NCI-H82 treated with DMSO at 0.1 percent for 48 hours (cell line): ENCODE measurements around the gene C6orf141.
A peak's percentile ranks its signal among the peaks of the same experiment; 100 is the strongest.

Source experiments
- DNase-seq: peaks from one replicate; lab custom pipeline; 2025; ENCODE audit not compliant: unreplicated experiment; lab: John Stamatoyannopoulos, UW

Gene C6orf141

DNA sequence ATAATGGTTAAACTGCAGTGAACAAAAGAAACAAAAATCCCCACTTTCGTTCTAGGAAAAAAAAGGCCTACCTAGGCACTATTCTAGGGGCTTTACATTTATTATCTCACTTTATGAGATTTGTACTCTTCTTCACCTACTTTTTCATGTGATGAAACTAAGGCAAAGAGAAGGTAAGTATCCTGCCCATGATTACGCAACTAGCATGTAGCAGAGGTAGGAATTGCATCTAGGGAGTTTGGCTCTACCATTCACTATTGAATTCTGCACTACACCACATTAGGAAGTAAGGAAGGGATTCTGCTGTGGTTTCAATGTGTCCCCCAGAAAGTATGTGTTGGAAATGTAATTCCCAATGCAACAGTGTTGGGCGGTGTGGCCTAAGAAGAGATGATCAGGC lies 11.4 kb upstream of the C6orf141 start:
- no peak for DNase-seq

DNA sequence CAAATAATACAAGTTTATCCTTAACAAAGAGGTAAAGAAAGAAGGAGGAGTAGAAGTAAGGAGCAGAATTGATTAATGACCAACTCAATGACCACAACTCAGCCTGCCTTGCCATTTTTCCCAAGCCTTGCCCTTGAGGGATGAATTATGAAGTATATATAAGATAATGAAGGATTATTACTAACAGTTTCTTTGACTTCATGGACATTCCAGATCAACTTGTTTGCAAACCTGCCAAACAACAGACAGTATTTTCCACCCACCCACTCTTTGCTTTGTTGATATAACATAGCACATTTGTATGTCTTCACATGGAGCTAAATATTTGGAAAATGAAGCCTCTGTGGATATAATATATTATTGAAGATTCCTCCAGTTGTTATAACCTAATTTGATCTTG lies 9.9 kb upstream of the C6orf141 start:
- DNase-seq, result no peak

DNA sequence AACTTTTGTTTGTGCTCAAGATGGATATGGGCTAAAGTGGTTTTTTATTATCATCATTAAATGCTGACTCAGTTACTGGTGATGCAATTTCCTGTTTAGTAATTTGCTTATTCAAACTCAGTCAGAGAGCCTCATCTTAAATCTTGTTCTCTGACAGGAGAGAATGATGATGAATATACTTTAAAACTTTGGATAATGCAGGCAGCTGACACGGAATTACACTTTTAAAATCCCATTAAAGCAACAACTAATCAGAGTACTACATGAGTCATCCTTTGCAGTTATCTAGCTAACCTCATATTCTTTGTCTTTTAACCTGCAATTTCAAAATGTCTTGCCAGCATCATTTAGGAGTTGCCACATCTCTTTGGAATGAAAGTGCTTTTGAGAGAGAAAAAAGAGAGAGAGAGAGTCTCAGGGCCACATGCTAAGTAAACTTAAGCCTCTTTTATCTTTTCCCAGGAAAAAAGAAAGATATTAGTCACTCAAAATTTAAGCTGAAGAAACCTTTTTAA lies 9.2 kb upstream of the C6orf141 start:
- DNase-seq, result peak; percentile 91

DNA sequence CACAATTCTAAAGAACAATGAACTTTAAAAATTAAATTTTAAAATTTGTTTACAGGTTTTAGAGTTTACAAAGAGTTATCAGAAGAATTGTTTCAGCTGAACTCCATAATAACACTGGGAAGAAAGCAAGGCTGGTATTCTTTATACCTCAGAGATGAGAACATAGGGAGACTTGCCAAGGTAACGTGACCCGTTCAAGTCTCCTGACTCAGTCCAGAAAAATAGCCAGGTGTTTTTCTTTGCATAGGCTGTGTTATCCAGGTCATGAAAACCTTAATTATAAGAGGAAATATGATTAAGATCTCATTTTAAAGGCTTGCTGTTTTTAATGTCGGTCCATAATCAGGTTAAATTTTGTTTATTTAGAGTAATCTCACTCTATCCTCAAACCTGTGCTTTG lies 8.5 kb upstream of the C6orf141 start:
- DNase-seq, result peak; percentile 78

DNA sequence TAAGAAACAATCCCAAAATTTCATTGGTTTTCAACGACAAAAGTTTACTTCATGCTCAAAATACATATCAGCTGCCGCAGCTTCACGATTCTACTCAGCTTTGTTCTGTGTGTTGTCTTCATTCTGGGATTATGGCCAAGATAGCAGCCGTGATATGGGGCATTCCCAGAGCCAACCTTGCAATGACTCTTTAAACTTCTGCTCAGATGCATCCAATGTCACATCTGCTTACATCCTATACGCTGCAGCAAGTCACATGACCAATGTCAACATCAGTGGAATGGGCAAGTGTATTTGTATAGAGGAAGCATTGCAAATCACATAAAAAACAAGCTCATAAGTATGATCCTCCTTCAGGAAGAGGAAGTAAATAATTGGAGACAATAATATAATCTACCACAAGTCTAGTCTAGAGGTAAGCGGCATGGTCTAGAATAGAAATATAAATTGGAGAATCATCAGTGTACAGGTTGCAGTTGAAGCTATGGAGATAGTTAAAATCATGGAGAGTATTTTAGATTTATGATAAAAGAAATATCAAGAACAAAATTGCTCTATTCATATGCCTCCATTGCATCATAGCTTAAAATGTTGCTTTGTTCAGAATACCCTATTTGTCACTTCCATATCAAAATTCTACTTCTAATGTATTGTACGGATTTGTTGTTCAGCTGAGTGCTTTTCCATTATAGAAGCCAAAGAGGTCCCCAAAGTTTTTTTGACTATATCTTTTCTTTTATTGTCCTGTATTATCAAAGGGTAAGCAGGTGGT lies 7.2 kb upstream of the C6orf141 start:
- DNase-seq, result no peak

DNA sequence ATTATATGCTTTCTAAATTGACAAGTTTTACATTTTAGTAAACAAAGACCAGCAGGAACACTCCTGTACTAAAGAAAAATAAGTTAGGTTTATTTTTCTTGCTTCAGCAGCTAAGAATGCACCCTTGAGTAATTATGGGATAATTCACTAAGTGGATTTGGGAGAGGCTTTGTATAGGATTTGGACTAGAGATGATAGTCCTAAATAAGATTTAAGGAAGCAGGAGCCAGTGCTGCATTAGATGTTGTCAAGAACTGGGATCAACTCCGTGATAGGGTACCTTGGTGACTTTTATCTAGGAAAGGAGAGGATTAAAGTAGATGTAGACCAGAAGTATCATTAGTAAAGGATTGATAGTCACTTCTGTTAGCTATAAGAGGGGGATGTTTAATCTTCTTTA lies 4.1 kb upstream of the C6orf141 start:
- peak; percentile 100 for DNase-seq

DNA sequence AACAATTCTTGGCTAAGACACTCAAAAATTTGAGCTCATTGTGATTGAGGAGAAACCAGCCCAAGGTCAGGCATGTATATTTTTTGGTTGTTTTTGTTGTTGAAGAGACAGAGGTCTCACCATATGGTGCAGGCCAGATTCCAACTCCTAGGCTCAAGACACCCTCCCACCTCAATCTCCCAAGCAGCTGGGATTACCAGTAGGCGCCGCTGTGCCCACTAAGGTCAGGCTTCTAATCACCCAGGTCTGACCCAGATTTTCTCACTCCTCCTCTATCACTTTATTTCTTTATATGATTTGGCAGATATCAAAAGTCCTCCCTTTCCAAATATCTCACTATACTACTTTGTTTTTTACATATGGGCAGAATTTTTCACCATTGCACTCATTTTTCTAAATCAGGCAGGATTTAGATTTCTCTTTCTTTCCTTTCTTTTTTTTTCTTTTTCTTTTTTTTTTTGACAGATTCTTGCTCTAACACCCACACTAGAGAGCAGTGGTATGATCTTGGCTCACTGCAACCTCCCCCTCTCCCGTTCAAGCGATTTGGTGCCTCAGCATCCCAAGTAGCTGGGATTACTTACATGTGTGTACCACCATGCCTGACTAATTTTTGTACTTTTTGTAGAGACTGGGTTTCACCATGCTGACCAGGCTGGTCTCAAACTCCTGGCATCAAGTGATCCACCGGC lies 1.7 kb upstream of the C6orf141 start:
- DNase-seq, result peak; percentile 94

DNA sequence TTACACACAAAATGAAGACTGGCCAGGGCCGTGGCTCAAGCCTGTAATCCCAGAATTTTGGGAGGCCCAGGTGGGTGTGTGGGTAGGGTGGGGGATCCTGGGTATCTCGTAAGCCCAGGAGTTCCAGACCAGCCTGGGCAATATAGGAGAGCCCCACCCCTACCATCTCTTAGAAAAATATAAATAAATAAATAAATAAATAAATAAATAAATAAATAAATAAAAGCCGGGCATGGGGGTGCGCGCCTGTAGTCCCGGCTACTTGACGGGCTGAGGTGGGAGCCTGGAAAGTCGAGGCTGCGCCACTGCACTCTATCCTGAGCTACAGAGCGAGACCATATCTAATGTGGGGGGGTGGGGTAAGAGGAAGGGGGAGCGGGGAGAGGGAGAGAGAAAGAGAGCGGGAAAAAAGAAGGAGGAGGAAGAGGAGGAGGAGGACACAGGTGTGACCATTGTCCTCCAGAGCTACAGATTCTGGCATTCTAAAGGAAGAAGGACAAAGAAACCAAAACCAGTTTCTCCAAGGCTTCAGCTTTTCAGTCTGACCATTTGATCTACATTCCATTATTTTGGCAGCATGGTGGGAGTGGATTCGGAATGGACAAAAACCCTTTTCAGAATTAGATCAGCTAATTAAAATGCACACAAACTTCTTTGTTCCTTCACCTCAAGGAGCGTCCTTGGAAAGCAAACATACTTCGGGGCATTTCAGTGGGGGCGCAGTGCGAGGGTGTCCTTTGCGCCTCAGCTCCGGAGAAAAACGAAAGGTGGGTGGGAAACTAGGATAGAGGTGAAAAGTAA lies 577 bp upstream of the C6orf141 start:
- DNase-seq, result no peak

DNA sequence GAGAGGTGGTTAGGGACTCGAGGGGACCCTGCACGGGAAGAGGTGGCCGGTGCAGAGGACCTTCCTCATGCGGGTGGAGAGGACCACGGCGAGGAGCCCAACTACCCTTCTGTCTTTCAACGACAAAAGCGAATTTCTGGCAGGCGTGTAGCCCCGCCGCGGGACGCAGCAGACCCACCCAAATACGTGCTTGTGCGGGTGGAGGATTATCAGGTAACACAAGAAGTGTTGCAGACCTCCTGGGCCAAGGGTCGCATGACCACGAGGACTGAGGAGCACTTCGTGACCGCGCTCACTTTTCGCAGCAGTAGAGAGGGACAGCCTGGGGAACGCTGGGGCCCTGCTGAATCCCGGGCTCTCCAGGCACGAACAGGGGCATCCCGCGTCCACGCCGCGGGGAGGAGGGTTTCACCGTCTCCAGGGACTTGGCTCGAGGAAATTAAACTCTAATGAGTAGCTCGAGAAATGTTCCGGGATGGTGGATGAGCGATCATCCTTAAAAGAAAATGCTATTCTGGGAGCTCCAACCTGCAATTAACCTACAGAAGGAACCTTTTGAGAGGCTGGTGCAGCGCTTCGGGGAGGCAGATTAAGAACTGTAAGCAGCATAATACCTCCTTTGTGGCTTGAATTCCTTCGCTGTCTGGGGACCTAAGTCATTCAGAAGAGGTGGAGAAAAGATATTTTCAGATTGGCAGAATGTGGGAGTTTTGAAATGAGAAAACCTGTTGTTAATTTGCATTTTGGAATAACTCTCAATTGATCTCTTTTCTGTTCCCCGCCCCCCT lies 804 bp downstream of the C6orf141 start:
- DNase-seq, result peak; percentile 28

DNA sequence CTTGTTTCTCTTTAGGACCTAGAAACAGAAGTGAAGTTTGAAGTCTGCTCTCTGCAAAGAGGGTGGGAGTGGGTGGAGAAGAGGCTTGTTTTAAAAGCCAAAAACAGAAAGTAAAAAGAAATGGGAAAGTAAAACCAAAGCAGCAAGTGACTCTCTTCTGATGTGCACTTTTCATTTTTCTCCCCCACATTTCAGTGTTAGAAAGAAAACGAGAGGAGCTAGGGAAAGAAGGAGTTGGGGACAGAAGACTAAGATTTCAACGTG lies 1.3 kb downstream of the C6orf141 start:
- no peak for DNase-seq

DNA sequence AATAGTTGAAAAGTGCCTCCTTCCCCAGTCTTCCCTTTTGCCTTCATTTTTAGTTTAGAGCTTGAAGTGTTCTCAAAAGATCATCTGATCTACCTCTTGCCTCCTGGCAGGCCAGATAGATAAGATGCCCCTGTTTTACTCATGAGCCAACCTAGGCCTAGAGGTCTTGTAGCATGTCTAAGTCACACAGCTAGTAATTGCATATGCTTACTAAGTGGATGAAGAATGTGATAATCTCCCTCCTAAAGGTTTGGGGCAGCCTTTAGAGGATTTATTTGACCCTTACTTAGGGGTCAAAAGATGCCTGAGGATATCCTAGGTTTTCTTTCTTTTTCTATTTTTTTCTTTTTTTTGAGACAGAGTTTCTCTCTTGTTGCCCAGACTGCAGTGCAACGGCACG lies 2.1 kb downstream of the C6orf141 start:
- peak; percentile 58 for DNase-seq

DNA sequence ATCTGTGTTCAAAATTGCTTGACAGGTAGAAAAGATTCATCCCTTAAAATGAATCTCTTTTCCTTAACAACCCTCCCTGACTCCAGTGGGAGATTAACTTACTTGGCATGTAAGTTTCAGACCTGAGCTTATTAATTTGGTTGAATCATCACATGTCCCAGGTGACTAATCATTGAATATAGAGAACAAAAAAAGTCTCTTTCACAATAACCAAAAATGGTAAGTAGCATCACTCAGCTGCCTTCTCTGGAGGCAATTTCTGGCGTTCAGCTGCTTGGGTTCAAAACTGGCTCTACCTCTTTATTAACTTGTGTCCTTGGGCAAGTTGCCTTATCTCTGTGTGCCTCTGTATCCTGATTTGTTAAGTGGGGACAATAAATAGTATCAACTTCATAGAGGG lies 2.9 kb downstream of the C6orf141 start:
- DNase-seq, result no peak

DNA sequence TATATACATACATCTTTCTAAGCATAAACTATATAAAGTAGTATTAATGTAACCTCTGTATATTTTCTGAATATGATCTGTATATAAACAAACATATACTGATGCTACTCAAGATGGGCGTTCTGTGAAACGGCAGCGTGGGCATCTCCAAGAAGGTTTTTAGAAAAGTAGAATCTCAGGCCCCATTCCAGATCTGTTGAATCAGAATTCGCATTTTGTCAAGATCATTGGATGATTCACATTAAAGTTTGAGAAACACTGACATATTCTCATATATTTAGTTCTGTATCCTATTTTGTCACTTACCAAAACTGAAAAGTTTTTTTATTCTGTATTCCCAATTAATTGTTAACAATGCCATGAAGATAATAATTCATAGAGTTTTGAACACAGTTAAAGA lies 5.5 kb downstream of the C6orf141 start:
- no peak for DNase-seq

DNA sequence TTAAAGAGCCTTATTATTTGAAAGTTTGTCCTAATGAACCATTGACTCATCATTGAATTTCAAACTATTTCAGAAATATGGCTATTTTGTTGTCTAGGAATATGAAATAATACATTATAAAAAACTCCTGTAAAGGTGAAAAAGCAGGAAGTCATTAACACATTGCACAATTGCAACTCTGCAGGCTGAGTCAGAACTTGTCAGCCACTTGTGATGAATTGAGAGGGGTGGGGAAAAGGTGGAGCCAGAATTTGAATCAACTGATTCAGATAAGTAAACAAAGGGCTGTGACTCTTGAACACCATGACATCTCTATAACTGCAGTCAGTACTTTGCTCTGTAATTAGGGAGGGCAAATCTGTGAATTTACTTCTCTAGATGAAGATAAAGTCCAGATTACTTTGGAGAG lies 6.0 kb downstream of the C6orf141 start:
- no peak for DNase-seq

DNA sequence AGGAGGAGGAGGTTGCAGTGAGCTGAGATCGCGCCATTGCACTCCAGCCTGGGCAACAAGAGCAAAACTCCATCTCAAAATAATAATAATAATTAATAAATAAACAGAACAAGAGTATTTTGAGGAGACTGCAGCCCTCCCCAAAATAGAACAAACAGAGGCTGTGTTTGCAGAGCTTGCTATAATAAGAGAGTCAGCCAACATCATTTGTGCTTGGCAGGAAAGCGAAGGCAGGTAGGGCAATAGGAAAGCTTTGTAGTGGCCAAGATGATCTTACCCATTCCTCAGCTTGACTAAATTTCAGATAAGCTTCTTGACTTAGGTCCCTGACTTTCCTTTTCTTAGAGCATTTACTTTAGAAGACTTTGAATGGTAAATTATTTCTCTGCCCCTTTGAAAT lies 6.7 kb downstream of the C6orf141 start:
- no peak for DNase-seq

DNA sequence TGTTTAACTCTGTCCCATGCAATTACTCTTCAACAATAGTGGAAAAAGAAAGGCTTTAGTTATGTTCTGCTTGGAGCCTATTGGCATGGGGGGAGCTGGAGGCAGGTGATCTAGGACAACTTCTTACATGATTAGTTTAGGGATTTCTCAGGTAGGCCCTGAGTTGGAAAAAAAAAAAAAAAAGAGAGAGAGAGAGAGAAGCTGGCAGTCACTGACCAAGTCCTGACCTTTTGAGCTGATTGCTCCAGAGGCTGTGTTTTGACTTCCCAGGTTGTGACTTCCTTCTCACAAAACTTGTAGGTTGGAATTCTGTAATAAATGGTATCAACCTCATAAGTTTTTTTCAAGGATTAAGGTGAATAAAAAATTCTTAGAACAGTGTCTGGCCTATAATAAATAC lies 7.8 kb downstream of the C6orf141 start:
- DNase-seq, result no peak

DNA sequence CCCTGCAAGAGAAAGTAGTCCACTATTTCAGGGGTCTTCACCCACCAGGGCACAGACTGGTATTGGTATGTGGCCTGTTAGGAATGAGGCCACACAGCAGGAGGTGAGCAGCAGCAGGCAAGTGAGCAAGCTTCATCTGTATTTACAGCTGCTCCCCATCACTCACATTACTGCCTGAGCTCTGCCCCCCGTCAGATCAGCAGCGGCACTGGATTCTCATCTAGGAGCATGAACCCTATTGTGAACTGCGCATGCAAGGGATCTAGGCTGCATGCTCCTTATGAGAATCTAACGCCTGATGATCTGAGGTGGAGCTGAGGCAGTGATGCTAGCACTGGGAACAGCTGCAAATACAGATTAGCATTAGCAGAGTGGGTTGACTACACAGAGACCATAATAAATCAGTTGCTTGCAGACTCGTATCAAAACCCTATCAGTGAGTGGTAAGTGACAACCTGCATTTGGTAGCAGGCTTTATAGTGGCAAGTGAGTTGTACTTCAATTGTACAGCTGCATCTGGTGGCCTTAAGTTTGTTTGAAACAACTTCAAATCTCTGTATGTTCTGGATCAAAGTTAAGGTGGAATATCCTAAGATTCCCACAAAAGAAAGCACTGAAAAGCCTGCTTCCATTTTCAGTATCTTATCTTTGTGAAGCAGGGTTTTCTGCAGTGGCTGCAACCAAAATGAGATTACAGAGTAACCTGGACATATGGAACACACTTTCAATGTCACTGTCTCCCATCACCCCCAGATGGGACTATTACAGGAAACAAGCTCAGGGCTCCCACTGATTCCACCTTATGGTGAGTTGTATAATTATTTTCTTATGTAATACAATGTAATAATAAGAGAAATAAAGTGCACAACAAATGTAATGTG lies 12.8 kb downstream of the C6orf141 start:
- peak; percentile 53 for DNase-seq

DNA sequence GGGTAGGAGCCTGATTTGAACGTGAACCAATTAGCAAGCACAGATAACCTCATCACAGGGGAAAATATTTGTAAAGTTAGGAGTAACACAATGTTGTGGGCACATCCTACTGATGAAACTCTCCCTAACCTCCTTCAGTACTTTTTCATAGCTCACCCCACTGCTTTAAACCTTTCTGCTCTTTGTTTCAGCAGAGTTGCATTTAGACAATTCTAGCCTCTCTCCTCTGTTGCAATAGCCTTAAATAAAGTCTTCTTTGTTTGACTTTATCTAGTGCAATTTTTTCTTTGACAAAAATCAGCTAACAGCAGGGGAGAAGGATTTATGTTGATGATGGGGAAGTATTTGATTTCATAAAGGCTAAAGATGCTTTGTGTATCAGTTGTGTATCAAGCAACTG lies 14.1 kb downstream of the C6orf141 start:
- no peak for DNase-seq

DNA sequence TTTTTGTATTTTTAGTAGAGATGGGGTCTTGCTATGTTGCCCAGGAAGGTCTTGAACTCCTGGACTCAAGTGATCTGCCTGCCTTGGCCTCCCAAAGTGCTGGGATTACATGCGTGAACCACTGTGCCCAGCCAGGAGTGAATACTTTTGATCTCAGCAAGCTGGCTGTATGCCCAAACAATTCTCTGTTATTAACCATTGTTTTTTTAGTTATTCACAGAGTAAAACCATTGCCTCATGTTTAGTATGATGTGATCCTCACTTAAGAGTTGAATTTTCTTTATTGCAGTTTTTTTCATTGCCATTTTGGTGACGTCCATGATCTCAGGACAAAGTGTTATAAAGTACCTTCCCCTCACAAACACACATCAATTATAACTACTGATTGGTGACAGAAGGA lies 14.8 kb downstream of the C6orf141 start:
- DNase-seq, result no peak

DNA sequence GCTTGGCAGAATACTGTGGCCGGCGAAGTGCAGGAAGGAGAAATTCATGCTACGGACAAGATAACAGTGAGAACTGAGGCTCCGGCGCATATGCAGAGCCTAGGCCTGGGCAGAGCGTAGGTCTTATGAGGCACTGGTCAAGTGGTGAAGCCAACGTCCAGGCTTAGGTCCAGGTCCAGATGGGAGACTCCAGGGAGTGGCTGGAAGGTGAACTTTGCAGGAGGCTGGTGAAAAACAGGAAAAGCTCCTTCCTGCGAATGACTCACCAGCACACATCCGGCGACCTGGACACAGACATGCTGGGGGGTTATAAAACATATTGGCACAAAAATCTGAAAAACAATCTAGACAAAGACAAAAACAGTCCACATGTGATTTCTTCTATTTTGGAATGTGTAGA lies 15.4 kb downstream of the C6orf141 start:
- DNase-seq, result no peak
